ENCODE measurements around the gene GLI3. TPM values are rescaled to one million over a fixed set of nuclear protein-coding genes. Genes with fewer than 3 reads are reported as not detected.

The GLI3 gene
- total and polyA plus RNA-seq, 2 of the 8 experiments (the other 6 are each of a cell fraction or from before 2014, with no cell fraction given): 8.0 to 31.1 TPM

GRCh38 chr7:42011846-42012245 is 225.2 kb downstream of the GLI3 start:
- CTCF ChIA-PET (ENCODE audit: partially characterized antibody): no interaction called here
- no peak for FAIRE-seq

More at GRCh38 chr7:42011846-42012245, 225.2 kb downstream of the GLI3 start:
- no peak for DNase-seq (ENCODE audit: low read depth in 1 of 2, low spot score in 2 of 2)
- no peaks in the 10 kb centered on the region for H4K20me1 ChIP-seq (replicated peaks in 1 of 2; ENCODE audit: control insufficient read depth in 1 of 2, insufficient read depth in 2 of 2, low read length in 2 of 2)
- no peak overlapping the region for H2BK15ac ChIP-seq (ENCODE audit: low read length)
- no peaks in the 10 kb centered on the region for H3K79me2 ChIP-seq (ENCODE audit: control insufficient read depth in 1 of 2, insufficient read depth in 2 of 2, low read length in 2 of 2)
- no peak overlapping the region for H2BK120ac ChIP-seq (replicated peaks; ENCODE audit: low read depth, low read length)
- H3K14ac ChIP-seq (ENCODE audit: insufficient read length): no peak overlapping the region
- no peak overlapping the region for H2BK5ac ChIP-seq (ENCODE audit: low read depth, low read length)
- no peaks in the 10 kb centered on the region for H3K23me2 ChIP-seq (ENCODE audit: low read depth, low read length)
- H2AFZ ChIP-seq (ENCODE audit: low read length): no peak overlapping the region
- no peak overlapping the region for H3K4me3 ChIP-seq (ENCODE audit: extremely low read depth in 1 of 4, insufficient read depth in 2 of 4, low read depth in 3 of 4, low read length in 4 of 4)
- POLR2A ChIA-PET (ENCODE audit: partially characterized antibody): no interaction called here
- WGBS, 2 experiments (ENCODE audit: extremely low coverage in 1 of 2, insufficient coverage in 1 of 2, insufficient read length in 1 of 2, insufficient replicate concordance in 2 of 2, low coverage in 1 of 2, low lambda C conversion rate in 2 of 2, missing lambda C conversion rate in 1 of 2): 94% methylated on average over 10 of the region's 10 CpGs; no CpG with 5 or more reads in 1 of the 2 experiments
- no peak overlapping the region for H3K18ac ChIP-seq (ENCODE audit: extremely low read depth, low read length)
- no peak overlapping the region for H4K91ac ChIP-seq (replicated peaks; ENCODE audit: insufficient read length, low read length)
- H3K23ac ChIP-seq (ENCODE audit: insufficient read length): no peak overlapping the region
- peaks cover 0 to 3% (median 0%) of the 10 kb centered on the region in 4 experiments; a peak in 4 of 8 replicates for H3K36me3 ChIP-seq (ENCODE audit: control insufficient read depth in 2 of 4, insufficient read depth in 4 of 4, low read length in 3 of 4)
- peaks cover 0 to 3% of the 10 kb centered on the region in 2 experiments; a peak in 2 of 4 replicates for H3K9me3 ChIP-seq (ENCODE audit: insufficient read depth in 2 of 2, low read depth in 1 of 2, low read length in 1 of 2)
- no peak overlapping the region for H3K9ac ChIP-seq (replicated peaks in 1 of 4; ENCODE audit: extremely low read depth in 1 of 4, low read depth in 3 of 4, low read length in 3 of 4)
- H3K27me3 ChIP-seq (replicated peaks in 1 of 4; ENCODE audit: control insufficient read depth in 3 of 4, extremely low read depth in 1 of 4, insufficient read depth in 3 of 4, low read length in 3 of 4): no peaks in the 10 kb centered on the region
- H2BK20ac ChIP-seq (ENCODE audit: low read length): no peak overlapping the region
- no peaks in the 10 kb centered on the region for H3K4me1 ChIP-seq (replicated peaks in 1 of 4; ENCODE audit: control insufficient read depth in 3 of 4, insufficient read depth in 4 of 4, low read length in 3 of 4)
- H2BK12ac ChIP-seq (ENCODE audit: low read depth, low read length): no peak overlapping the region
- no peak overlapping the region for H4K8ac ChIP-seq (ENCODE audit: extremely low read depth, insufficient read depth, low read length)
- no peak overlapping the region for H3K56ac ChIP-seq (replicated peaks; ENCODE audit: insufficient read length, low read depth, low read length)
- no peaks in the 10 kb centered on the region for H3K79me1 ChIP-seq (ENCODE audit: low read depth, low read length)
- H4K5ac ChIP-seq (ENCODE audit: insufficient read length, low read depth, low read length): no peak overlapping the region
- no peak overlapping the region for H3K4me2 ChIP-seq (ENCODE audit: insufficient read depth in 1 of 2, low read depth in 2 of 2, low read length in 2 of 2)
- TF ChIP-seq NANOG (IDR thresholded peaks at IDR 0.05; ENCODE audit: insufficient read depth, low read depth, low read length, poor library complexity, severe bottlenecking) (no peak), PHF8 (conservative IDR thresholded peaks at IDR 0.05; ENCODE audit: low read depth, low read length) (no peak), POLR2AphosphoS5 (IDR thresholded peaks at IDR 0.05; ENCODE audit: low read depth, low read length) (no peak), TBP (IDR thresholded peaks at IDR 0.05; ENCODE audit: low read depth, low read length) (no peak), SRF (IDR thresholded peaks at IDR 0.05; ENCODE audit: low read depth, low read length) (no peak), USF2 (IDR thresholded peaks at IDR 0.05; ENCODE audit: low read length) (no peak), RBBP5 (IDR thresholded peaks at IDR 0.05; ENCODE audit: borderline replicate concordance, low read depth, low read length) (no peak), JUN (IDR thresholded peaks at IDR 0.05; ENCODE audit: low read depth, low read length) (no peak), BCL11A (IDR thresholded peaks at IDR 0.05; ENCODE audit: low read depth in 2 of 2, low read length in 2 of 2) (no peak), TAF1 (IDR thresholded peaks at IDR 0.05; ENCODE audit: low read depth, low read length) (no peak), SP4 (IDR thresholded peaks at IDR 0.05; ENCODE audit: low read length) (no peak), MAFK (IDR thresholded peaks at IDR 0.05; ENCODE audit: low read depth, low read length) (no peak), SP1 (IDR thresholded peaks at IDR 0.05; ENCODE audit: low read depth, low read length) (no peak), GABPA (IDR thresholded peaks at IDR 0.05; ENCODE audit: borderline replicate concordance, insufficient read depth, low read length) (no peak), ASH2L (IDR thresholded peaks at IDR 0.05; ENCODE audit: low read length) (no peak)
- no peak overlapping the region for H3K4ac ChIP-seq (replicated peaks; ENCODE audit: insufficient read length, low read depth, low read length)
- no peak overlapping the region for H2AK5ac ChIP-seq (ENCODE audit: low read depth, low read length)
- no peak overlapping the region for H3K27ac ChIP-seq (ENCODE audit: low read depth, low read length)
